HCT116 (cell line): ENCODE data around the gene IGLL5.

ENCODE experiments used
- ATF3 ChIP-seq: IDR thresholded peaks from 2 replicates; pipeline ENCODE4 v1.6.1; 2012
- CTCF ChIP-seq, 3 experiments: fragments of 200-600 bp in 1 of 3; sonication (generic) in 1 of 3; IDR thresholded peaks in 2 of 3; conservative IDR thresholded peaks in 1 of 3; 2 replicates each; pipeline ENCODE4 v1.5.1; 2012 to 2017; ENCODE audit warnings: low read depth in 2 of 3, low read length in 2 of 3, antibody characterized with exemption in 1 of 3, borderline replicate concordance in 1 of 3, control low read depth in 1 of 3, mild to moderate bottlenecking in 1 of 3, mixed read lengths in 1 of 3, mixed run types in 1 of 3, moderate library complexity in 1 of 3; ENCODE audit not compliant: insufficient read depth in 1 of 3
- EZH2 ChIP-seq: fragments of 200-600 bp; sonication (generic); IDR thresholded peaks from 2 replicates; pipeline ENCODE4 v1.6.1; 2017; ENCODE audit warnings: antibody characterized with exemption, mixed run types
- FOSL1 ChIP-seq: IDR thresholded peaks from 2 replicates; pipeline ENCODE4 v1.6.1; 2012; ENCODE audit warnings: low read depth
- POLR2A ChIP-seq: IDR thresholded peaks from 2 replicates; pipeline ENCODE4 v1.7.0; 2011; ENCODE audit warnings: borderline replicate concordance; ENCODE audit not compliant: insufficient read depth, insufficient read length; ENCODE audit errors: extremely low read depth
- POLR2AphosphoS5 ChIP-seq: IDR thresholded peaks from 2 replicates; pipeline ENCODE4 v1.6.1; 2011; ENCODE audit warnings: mild to moderate bottlenecking, low read depth, low read length, moderate library complexity

GRCh38 chr22:22925146-22925804 lies 37.7 kb downstream of the IGLL5 start:
- TF ChIP-seq POLR2A (no peak), CTCF (IDR thresholded peaks at IDR 0.05 in 2 of 3, conservative IDR thresholded peaks at IDR 0.05 in 1 of 3; ENCODE audit: borderline replicate concordance in 1 of 3, insufficient read depth in 1 of 3, low read depth in 2 of 3, low read length in 2 of 3) (no peak), FOSL1 (no peak), POLR2AphosphoS5 (no peak), ATF3 (no peak), EZH2 (no peak)
